Hematopoietic multipotent progenitor cell treated with erythropoietin and hydrocortisone succinate and interleukin-3 and kit ligand, for 17 days (in vitro differentiated cells): ENCODE results near the gene ZNF468.
A peak's percentile ranks its signal among the peaks of the same experiment; 100 is the strongest.
"Not testable (repeated sequence)": the region's sequence is repeated elsewhere in the genome, so short reads cannot be mapped to it uniquely, and the experiment has no call there.

Source experiments
- DNase-seq: peaks from one replicate; pipeline ENCODE4 v3.0.0-alpha.2; 2015; ENCODE audit warnings: low spot score

Gene ZNF468

GRCh38 chr19:52857378-52858191, at the start of gene ZNF468:
Gene ZNF468 (minus strand): TSS chr19:52857619. CDS start chr19:52854272, 3,347 bp downstream.
- DNase-seq, result peak; percentile 49

- not testable (repeated sequence) for DNase-seq
Measured at GRCh38 chr19:52904052-52904780, 46.8 kb upstream of the ZNF468 start.

DNA sequence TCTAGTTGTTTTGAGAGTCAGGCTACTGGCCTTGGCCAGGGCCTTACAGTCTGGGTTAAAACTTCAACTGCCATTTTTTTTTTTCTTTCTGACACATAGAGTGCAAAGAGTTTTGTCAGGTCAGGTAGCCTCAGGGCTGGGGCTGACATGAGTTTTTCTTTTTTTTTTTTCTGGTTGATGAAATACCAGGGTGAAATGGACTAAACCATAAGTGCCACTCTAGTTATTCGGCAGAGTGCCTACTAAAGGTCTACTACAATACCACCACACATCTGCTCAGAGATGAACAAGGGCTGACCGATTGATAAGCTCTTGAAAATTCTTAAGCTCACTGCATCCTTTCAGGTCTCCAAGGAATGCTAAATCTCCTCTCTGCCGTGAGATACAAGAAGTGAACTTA, 44.4 kb upstream of the ZNF468 start:
- no peak for DNase-seq

- not testable (repeated sequence) for DNase-seq
Measured at GRCh38 chr19:52898596-52898995, 41.2 kb upstream of the ZNF468 start.

DNA sequence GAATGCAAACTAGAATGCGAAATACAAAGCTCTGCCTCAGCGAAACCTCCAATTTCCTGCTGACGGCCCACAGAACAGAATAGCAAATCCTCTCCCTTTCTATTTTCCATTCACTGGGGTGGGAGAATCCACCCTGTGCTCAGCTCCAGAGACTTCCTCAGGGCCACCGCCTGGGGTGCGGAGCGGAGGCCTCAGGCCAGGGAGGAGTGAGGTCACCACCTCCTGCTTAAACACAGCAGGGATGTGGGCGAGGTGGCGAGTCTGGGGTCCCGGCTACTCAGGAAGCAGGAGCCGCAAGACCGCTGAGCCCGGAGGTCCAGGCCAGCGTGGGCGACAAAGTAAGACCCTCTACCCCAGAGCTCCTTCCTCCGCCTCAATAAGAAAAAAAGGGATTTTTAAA, 40.7 kb upstream of the ZNF468 start:
- DNase-seq, result no peak

DNA sequence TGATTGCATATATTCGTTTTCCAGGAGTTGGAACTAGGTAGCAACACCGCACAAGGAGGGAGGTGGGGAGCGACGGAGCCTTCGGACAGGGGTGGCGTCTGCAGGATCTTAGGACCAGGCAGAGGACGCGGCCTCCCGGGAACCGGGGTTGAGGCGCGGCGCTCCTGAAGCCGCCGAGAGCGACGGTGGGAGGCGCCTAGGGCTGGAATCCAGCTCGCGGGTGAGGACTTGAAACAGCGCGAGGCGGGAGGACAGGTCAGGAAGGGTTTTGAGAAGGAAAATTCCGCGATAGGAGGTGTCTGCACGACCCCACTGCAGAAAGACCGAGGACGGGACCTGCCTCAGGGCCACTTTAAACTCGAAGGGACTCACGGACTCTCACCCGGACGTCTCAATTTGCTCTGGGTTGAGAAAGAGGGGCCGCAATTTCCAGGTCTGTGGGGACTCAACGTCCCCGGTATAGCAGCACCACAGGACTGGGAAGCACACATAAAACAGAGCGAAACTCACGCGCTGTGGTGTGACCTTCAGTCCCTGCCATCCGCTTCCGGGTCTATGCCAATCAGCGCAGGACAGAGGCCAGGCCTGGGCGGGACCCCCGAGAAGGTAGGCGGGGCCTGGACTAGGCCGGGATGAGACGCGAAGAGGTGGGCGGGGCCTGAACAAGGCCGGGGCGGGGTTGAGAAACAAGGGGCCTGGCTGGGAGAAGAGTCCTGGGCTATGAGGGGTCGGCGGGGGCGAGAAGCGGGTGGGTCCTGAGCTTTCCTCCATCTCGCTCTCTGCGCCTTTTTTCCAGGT, 39.9 kb upstream of the ZNF468 start, which contains the start of gene ZNF320:
Gene ZNF320, minus strand, starts transcription at position 498 of the 798 bp plus-strand sequence. CDS start 7,380 bp downstream, outside the sequence.
- peak; percentile 83 for DNase-seq

- DNase-seq, result peak; percentile 18
Measured at GRCh38 chr19:52896431-52897137, 39.2 kb upstream of the ZNF468 start.

DNA sequence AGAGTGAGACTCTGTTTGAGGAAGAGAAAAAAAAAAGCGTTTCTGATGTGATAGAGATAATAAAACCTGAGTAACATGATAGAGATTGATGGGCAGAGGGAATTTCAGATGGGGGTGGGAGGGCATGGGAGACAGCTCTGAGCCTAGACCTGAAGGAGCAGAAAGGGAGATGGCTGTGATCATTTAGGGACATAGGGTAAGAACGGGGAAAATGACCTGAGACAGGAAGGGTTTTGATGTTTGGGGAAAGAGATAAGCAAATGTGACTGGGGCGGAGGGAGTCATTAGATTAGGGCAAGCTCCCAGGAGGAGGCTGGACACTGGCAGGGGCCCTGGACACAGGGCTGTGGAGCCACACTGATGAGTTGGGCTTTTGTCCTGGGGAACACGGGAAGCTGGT, 33.9 kb upstream of the ZNF468 start:
- DNase-seq, result no peak

GRCh38 chr19:52889931-52890330, 32.5 kb upstream of the ZNF468 start:
- no peak for DNase-seq

- DNase-seq, result no peak
Measured at GRCh38 chr19:52889076-52889475, 31.7 kb upstream of the ZNF468 start.

GRCh38 chr19:52880895-52881389, 23.5 kb upstream of the ZNF468 start:
- no peak for DNase-seq

- not testable (repeated sequence) for DNase-seq
Measured at GRCh38 chr19:52872996-52873395, 15.6 kb upstream of the ZNF468 start.

DNA sequence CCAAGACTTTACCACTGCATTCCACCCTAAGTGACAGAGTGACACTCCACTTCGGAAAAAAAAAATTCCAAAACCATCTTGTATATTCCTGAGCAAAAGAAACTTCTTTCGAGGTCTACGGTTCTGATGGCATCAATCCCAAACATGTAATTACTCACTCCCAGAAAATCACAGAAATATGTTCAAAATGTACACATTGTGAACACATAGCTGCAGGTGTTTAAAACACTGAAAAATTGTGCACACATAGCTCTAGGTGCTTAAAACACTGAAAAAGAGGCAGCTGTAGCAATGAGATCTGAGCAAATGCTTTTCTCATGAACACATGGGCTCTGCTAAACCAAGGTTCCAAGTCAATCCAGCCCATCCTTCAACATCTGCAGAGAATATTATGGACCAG, 14.0 kb upstream of the ZNF468 start:
- no peak for DNase-seq

- not testable (repeated sequence) for DNase-seq
Measured at GRCh38 chr19:52868031-52868430, 10.6 kb upstream of the ZNF468 start.

DNA sequence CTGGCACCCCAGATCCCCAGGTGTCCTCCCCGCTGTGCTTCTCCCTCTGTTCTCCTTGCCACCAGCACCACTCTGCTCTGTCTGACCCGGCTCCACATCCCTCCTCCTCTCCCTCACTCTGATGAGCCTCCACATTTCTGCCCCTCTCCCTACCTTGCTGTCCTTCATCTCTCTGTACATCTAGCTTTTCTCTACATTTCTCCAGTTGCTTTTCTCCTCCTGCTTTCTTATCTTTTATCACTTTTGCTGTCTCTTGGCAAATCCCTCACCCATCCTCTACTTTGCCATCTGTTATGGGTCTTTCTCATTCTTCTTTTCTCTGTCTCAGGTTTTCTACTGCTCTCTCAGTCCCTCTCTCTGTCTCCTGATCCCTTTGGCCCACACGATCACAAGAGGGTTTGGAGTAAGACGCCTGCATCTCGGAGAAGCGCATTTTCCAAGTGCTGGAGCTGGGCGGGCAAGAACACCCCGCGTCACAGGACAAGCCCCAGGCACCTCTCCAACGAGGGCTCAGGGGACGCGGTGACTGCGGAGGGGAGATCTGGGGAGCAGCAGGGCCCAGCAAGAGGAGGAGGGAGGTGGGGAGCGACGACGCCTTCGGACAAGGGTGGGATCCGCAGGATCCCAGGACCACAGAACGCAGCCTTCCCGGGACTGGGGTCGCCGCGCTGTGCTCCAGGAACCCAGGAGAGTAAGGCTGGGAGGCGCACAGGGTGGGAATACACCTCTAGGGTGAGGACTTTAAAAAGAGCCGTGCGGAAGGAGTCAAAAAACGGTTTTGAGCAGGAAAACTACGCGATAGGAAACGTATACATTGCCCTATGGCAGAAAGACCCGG, 660 bp downstream of the ZNF468 start:
- DNase-seq, result not testable (repeated sequence)

GRCh38 chr19:52847352-52847751, 10.1 kb downstream of the ZNF468 start:
- not testable (repeated sequence) for DNase-seq

DNA sequence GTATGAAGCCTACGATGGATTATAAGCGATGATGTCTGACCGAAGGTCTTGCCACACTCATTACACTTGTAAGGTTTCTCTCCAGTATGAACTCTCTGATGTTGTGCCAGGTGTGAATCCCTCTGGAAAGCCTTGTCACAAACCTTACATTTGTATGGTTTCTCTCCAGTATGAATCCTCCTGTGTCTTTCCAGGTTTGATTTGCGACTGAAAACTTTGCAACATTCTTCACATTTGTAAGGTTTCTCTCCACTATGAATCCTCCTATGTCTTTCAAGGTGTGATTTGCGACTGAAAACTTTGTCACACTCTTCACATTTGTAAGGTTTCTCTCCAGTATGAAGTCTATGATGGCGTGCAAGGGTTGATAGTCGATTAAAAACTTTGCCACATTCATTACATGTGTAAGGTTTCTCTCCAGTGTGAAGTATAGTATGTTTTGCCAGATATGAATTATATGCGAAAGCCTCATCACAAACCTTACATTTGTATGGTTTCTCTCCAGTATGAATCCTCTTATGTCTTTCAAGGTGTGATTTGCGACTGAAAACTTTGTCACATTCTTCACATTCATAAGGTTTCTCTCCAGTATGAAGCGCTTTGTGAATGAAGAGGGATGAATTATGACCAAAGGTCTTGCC, 16.5 kb downstream of the ZNF468 start:
- not testable (repeated sequence) for DNase-seq

DNA sequence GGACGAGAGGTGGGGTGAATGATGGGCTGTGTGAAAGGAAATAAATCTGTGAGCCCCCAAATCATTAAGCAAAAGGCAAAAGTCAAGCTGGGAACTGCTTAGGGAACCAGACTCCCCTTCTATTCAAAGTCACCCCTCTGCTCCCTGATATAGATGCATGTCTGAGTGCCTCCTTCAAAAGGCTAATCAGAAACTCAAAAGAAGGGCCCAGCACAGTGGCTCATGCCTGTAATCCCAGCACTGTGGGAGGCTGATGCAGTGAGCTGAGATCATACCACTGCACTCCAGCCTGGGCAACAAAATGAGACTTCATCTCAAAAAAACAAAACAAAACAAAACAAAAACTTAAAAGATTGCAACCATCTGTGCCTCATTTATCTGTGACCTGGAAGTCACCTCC, 23.1 kb downstream of the ZNF468 start:
- DNase-seq, result not testable (repeated sequence)

DNA sequence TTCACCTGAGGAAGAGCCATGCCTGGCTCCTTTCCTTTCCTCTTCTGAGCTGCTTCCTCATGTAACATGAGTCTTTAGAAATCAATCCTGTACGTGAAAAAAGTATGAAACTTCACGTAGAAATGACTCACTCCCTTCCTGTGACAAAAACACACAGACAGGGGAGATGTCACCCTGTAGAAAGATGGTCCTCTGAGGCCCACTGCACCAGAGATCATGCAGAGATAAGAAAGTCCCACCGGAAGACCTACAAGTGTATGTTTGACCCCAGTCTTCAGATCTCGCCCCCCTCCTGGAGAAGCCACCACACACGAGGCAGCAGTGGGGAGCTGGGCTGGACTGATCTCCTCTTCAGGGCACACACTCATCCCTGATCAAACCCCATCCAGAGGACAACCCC, 23.9 kb downstream of the ZNF468 start:
- DNase-seq, result not testable (repeated sequence)

DNA sequence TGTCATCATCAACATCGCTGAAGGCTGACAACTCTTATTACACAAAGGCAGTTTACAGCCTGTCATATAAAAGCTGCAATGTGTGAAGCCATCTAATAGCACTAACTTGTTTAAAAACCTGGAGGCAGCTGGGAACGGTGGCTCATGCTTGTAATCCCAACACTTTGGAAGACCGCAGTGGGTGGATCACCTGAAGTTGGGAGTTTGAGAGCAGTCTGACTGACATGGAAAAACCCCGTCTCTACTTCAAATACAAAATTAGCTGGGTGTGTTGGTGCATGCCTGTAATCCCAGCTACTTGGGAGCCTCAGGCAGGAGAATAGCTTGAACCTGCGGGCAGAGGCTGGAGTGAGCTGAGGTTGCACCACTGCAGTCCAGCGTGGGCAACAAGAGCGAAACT, 27.6 kb downstream of the ZNF468 start:
- not testable (repeated sequence) for DNase-seq
